Stimulated activated CD4-positive, alpha-beta T cell treated with anti-CD3 and anti-CD28 coated beads, Interleukin-12 subunit alpha, Interleukin-12 subunit beta, amount 100 ng/mL, for 4 hours (primary cell): ENCODE results near the gene SCIN.

Experiments used
- DNase-seq: peaks from one replicate; pipeline ENCODE4 v3.0.0-alpha.2; 2020

Gene SCIN

DNA sequence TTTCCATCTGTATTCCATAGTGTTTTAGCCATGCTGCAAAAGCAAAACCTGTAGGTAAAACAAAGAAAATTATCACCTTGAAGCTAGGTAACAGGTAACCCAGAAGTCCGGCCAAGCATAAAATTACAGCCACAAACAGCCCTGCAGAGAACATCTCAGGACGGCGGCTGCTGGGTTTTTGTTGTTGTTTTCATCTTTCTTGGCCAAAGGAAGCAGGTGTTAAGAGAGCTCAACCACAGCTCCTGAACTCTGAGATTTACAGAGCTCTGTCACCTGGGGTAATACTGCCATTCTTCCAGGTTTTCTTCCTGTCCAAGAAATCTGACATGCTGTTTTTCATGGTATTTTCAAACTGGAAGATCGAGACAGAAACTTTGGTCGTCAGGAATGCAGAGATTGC, 847 bp upstream of the SCIN start:
- no peak for DNase-seq

GRCh38 chr7:12570168-12570533, 369 bp upstream of the SCIN start:
- DNase-seq = no peak

DNA sequence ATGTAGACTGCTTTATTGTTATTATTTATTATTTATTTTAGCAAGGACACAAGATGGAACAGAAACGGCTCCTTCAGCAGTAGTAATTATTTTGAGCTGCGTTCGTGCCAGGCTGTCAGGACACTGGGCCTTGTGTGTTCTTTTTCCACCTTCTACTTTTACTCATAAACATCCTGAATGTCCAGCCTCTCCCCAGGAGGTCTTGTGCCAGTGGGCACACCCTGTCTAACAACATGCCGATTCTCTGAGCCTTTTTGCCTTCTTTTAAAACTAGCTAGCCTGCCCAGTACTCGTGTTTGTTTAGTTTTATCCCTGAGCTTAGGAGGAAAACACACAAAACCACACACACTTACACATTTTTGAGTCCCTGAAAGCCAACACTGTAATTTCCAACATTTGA, 1.2 kb downstream of the SCIN start:
- no peak for DNase-seq

- DNase-seq = no peak
Measured at GRCh38 chr7:12572941-12573575, 2.5 kb downstream of the SCIN start.

GRCh38 chr7:12573885-12574284, 3.4 kb downstream of the SCIN start:
- no peak for DNase-seq

DNA sequence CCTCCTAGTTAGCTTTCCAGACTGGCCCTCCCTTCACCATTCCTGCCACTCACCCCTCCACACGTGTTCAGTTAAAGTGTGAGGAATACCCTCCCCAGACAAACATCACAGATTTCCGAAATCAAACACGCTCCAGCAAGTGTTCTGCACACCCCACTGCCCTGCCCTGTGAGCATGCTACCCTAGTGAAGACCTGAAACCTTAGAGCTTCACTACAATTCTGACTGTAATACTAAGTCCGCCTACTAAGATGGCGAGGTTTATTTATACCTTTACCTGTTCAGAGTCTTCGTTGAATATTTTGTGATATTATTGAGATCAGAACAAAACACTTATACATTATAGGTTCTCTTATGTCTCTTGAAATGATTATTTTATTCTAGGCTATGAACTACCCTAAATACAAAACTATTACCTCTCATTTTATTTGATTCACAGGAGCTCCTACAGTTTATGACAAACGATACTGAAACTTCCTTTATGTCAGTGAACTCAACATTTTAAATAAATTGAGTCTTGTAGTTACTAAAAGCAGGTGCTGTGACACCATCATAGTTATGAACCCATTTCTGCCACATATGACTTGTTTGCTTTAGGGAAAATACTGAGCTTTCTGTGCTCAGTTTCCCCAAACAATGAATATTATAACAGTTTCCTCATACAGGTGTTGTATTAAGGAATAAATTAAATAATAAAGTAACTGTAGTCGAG, 8.6 kb downstream of the SCIN start:
- no peak for DNase-seq

DNA sequence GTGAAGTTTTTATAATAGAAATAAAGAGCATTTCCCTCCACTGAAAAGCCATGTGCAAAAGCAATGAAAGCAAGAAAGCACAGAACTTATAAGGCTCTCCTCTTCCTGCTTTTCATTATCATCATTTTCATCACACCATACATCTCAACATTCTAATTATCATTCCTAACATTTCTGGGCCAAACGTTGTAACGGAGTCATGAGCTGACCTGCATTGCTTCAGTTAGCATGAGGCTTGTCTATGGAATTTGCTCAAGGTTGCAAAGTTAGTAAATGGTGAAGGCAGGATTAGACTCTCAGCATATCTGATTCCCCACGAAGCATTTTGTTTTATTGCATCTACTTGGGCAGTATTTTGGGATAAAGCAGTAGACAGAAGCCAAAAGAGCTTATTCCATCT, 11.4 kb downstream of the SCIN start:
- DNase-seq = no peak

- no peak for DNase-seq
Measured at GRCh38 chr7:12582362-12582761, 11.8 kb downstream of the SCIN start.

DNA sequence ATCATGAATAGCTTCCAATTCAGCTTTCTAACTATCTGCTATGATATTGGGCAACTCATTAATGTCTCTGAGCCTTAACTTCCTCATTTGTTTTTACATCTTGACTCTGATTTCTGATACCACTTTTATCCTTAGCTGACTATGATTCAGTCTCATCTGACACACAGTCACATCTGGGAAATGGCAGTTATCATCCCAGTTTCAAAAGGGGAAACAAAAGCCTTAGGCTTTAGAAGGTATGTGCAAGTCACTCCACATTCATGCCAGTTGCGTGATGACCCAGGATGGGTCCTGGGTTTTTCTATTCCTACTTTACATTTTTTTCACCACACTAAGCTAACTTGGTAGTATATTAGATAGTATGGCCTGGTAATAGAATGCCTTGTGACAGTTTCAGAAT, 12.7 kb downstream of the SCIN start:
- DNase-seq = no peak

DNA sequence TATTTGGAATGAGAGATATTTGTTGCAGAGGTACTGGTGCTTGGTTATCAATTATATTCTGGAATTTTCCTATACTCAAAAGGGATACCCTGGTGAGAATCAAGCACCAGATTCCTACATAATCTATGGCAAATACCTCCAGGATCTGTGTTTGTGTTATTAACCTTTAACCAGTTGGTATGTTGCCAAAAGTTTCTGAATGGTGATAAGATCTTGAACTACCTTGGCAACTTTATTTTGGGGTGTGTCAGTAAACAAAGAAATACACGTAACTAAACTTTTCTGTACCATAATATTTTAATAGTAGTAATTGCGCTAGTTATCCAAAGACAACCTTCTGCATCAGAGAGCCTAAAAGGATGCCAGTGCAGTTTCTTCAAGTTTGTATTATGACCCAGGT, 13.4 kb downstream of the SCIN start:
- DNase-seq = no peak

GRCh38 chr7:12584930-12585329, 14.4 kb downstream of the SCIN start:
- no peak for DNase-seq

- DNase-seq = no peak
Measured at GRCh38 chr7:12586271-12586670, 15.8 kb downstream of the SCIN start.

DNA sequence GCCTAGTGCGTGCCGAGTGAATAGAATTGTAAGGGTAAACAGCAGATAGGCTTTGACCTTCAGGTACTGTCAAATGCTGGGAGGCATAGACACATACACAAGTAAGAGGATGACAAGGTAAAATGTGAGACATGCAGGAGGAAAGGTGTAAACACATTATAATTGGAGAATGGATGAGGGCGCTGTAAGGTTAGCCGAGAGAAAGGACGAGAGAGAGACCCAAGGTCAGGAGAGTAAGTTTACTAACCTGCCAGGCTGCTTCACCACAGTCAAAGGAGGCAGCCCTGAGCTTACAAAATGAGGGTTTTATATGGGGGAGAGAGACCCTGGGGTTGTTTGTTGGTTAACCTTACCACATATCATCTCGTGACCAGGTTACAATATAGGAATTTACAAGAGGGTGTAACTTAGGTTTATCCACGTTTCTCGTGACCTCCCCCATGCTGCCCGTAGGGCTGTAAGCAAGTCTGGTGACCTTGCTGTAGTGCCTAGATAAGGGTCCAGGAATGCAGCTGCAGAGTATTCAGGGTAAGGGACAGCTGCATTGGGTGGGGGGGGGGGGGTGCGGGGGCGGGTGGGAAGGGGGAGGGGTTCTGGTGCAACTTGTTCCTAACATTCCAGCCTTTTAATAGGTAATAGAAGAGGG, 17.9 kb downstream of the SCIN start:
- no peak for DNase-seq

GRCh38 chr7:12590559-12590958, 20.0 kb downstream of the SCIN start:
- DNase-seq = no peak

DNA sequence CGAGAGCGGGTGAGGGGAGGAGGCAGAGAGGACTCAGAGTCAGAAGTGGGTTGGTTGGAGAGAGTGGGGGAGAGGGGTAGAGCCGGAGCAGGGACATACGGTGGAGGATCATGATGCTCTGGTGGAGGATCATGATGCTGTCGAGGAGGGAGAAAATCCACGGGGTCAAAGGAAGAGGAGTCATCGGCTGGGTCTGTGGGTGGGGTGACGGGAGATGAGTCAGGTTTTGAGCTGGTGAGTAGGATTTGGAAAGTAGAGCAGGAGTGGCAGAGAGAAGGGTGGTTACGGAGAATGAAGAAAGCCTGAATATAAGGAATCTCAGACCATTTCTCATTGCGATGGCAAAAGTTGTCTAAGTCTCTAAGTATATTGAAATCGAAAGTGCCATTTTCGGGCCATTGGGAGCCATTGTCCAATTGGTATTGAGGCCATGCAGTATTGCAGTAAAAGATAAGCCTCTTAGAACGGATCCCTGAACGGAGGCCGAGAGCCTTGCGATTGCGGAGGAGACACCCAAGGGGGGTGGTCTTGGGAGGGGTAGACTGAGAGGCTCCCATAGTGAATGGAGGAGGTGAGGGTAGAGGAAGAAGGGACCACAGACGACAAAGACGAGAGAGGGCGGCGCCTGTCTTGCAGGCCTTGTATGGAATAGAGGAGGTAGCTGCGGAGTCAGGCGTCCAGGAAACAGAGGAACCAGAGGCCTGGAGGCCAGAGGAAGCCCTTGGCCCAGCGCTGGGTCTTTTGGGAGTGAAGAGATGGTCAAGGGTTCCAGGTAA, 23.8 kb downstream of the SCIN start:
- DNase-seq = no peak

DNA sequence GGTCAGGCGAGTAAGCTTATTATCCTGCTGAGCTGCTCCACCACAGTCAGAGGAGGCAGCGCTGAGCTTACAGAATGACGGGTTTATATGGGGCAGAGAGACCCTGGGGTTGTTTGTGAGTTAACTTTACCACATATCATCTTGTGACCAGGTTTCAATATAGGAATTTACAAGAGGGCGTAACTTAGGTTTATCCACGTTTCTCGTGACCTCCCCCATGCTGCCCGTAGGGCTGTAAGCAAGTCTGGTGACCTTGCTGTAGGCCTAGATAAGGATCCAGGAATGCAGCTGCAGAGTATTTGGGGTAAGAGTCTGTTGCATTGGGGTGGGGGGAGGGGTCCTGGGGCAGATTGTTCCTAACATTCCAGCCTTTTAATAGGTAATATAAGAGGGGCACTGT, 24.6 kb downstream of the SCIN start:
- no peak for DNase-seq

- DNase-seq = no peak
Measured at GRCh38 chr7:12596225-12596790, 25.8 kb downstream of the SCIN start.

- DNase-seq = no peak
Measured at GRCh38 chr7:12601302-12601869, 30.9 kb downstream of the SCIN start.

- DNase-seq = no peak
Measured at GRCh38 chr7:12607134-12607533, 36.6 kb downstream of the SCIN start.

- DNase-seq = no peak
Measured at GRCh38 chr7:12609561-12609960, 39.0 kb downstream of the SCIN start.

- DNase-seq = no peak
Measured at GRCh38 chr7:12610899-12611298, 40.4 kb downstream of the SCIN start.

GRCh38 chr7:12612622-12613021, 42.1 kb downstream of the SCIN start:
- no peak for DNase-seq

DNA sequence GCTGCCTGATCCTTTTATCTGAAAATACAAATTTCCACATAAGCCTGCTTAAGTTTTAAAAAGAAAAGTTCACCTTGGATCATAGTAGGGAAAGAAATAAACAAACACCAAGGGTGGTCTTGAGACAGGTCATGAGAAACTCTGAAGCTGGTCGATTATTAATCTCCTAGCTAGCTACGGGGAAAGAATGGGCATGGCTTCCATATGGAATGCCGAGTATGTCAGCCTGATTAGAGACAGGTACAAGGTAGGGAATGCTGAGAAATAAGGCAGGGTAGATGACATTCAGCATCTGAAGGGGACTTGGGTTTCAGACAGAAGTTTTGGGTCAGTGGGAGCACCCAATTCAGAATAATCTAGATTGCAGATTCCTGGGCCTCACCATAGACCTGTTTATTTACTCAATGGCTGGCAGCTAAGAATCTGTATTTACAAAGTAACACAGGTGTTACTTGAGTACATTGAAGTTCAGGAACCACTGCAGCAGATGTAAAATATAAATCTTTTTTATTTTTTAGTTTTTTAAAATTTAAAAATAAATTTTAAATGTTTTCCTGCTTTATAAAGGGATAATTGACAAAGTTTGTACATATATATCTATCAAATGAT, 49.0 kb downstream of the SCIN start:
- no peak for DNase-seq
